Inflammatory macrophage (primary cell): Measurements from ENCODE around the gene ARHGAP40.
"Not testable (repeated sequence)": the region's sequence is repeated elsewhere in the genome, so short reads cannot be mapped to it uniquely, and the experiment has no call there.

Experiments used
- DNase-seq, 2 donors: peaks; one replicate each; pipeline ENCODE4 v3.0.0-alpha.2; 2020 to 2022

ARHGAP40 gene

GRCh38 chr20:38589351-38589750 lies 12.3 kb upstream of the ARHGAP40 start:
- DNase-seq = no peak

GRCh38 chr20:38589967-38590675 lies 11.5 kb upstream of the ARHGAP40 start:
- no peak for DNase-seq

- no peak for DNase-seq
Measured at GRCh38 chr20:38590676-38591473, 10.7 kb upstream of the ARHGAP40 start.

- no peak for DNase-seq
Measured at GRCh38 chr20:38591474-38592410, 9.9 kb upstream of the ARHGAP40 start.

- not testable (repeated sequence) for DNase-seq
Measured at GRCh38 chr20:38592411-38592790, 9.2 kb upstream of the ARHGAP40 start.

- not testable (repeated sequence) for DNase-seq
Measured at GRCh38 chr20:38594281-38594680, 7.3 kb upstream of the ARHGAP40 start.

- not testable (repeated sequence) for DNase-seq
Measured at GRCh38 chr20:38595886-38596285, 5.7 kb upstream of the ARHGAP40 start.

GRCh38 chr20:38599410-38599882 lies 2.2 kb upstream of the ARHGAP40 start:
- DNase-seq = no peak

GRCh38 chr20:38600057-38600456 lies 1.6 kb upstream of the ARHGAP40 start:
- no peak for DNase-seq

GRCh38 chr20:38602185-38602581 lies 574 bp downstream of the ARHGAP40 start:
- DNase-seq = no peak

- no peak for DNase-seq
Measured at GRCh38 chr20:38603286-38603685, 1.7 kb downstream of the ARHGAP40 start.

GRCh38 chr20:38604873-38605303 lies 3.3 kb downstream of the ARHGAP40 start:
- DNase-seq = no peak

GRCh38 chr20:38607351-38607750 lies 5.7 kb downstream of the ARHGAP40 start:
- DNase-seq = no peak

GRCh38 chr20:38608188-38608587 lies 6.6 kb downstream of the ARHGAP40 start:
- no peak for DNase-seq

- no peak for DNase-seq
Measured at GRCh38 chr20:38609815-38610214, 8.2 kb downstream of the ARHGAP40 start.

GRCh38 chr20:38610521-38610920 lies 8.9 kb downstream of the ARHGAP40 start:
- no peak for DNase-seq

- no peak for DNase-seq
Measured at GRCh38 chr20:38612751-38613515, 11.3 kb downstream of the ARHGAP40 start.

- DNase-seq = no peak
Measured at GRCh38 chr20:38615283-38615682, 13.7 kb downstream of the ARHGAP40 start.

- DNase-seq = no peak
Measured at GRCh38 chr20:38616457-38616856, 14.8 kb downstream of the ARHGAP40 start.

GRCh38 chr20:38617011-38617829 lies 15.6 kb downstream of the ARHGAP40 start:
- no peak for DNase-seq

- no peak for DNase-seq
Measured at GRCh38 chr20:38617830-38618196, 16.2 kb downstream of the ARHGAP40 start.
